Measurements from ENCODE around the gene ECI1. TPM values are rescaled to one million over a fixed set of nuclear protein-coding genes. Genes with fewer than 3 reads are reported as not detected.

Gene ECI1
- total RNA-seq, 1 experiment from 2014 or later: 71.7 TPM

GRCh38 chr16:2280981-2281542 lies 29.7 kb upstream of the ECI1 start:
- DNase-seq (no peak), ATAC-seq (no peak)
- H3K36me3 ChIP-seq (ENCODE audit: low read depth, low read length): no peaks in the 10 kb centered on the region
- TF ChIP-seq EZH2phosphoT487 (IDR thresholded peaks at IDR 0.05; ENCODE audit: borderline replicate concordance, low read length) (no peak), EZH2 (IDR thresholded peaks at IDR 0.05; ENCODE audit: low read length, unreplicated experiment) (no peak), CTCF (conservative IDR thresholded peaks at IDR 0.05; ENCODE audit: low read depth, low read length) (no peak)
- ChIA-PET CTCF (no interaction called here), POLR2A (ENCODE audit: unreplicated experiment) (no interaction called here)
- no peaks in the 10 kb centered on the region for H3K9me3 ChIP-seq (ENCODE audit: low read length)
- H2AFZ ChIP-seq (ENCODE audit: low read length): no peak overlapping the region
- H3K27me3 ChIP-seq (ENCODE audit: low read length): no peaks in the 10 kb centered on the region
- no peak overlapping the region for H3K27ac ChIP-seq (ENCODE audit: low read length)
- intact Hi-C loops (cut with micrococcal nuclease): no loop called here
- no peaks in the 10 kb centered on the region for H3K79me2 ChIP-seq (ENCODE audit: low read length)
- BruUV-seq (replicated peaks): no TSS peak
- H3K4me3 ChIP-seq (ENCODE audit: low read length): no peak overlapping the region
- no peaks in the 10 kb centered on the region for H3K4me1 ChIP-seq (ENCODE audit: insufficient read depth, low read length)
- H4K20me1 ChIP-seq (ENCODE audit: low read length): no peaks in the 10 kb centered on the region
- no peaks in the 10 kb centered on the region for H3K9me2 ChIP-seq (replicated peaks; ENCODE audit: low read length)
- H3K9ac ChIP-seq (ENCODE audit: low read length): no peak overlapping the region
- no peak overlapping the region for H3K4me2 ChIP-seq (ENCODE audit: low read length)
- no peaks in the 10 kb centered on the region for H3F3A ChIP-seq (ENCODE audit: low read length, unreplicated experiment)

- Histone ChIP-seq H3K36me3 (ENCODE audit: low read depth, low read length) (no peaks in the 10 kb centered on the region), H3K4me3 (ENCODE audit: low read length) (no peak overlapping the region), H3K27me3 (ENCODE audit: low read length) (no peaks in the 10 kb centered on the region), H3K4me1 (ENCODE audit: insufficient read depth, low read length) (no peaks in the 10 kb centered on the region), H3K9me3 (ENCODE audit: low read length) (no peaks in the 10 kb centered on the region), H3K9me2 (replicated peaks; ENCODE audit: low read length) (no peaks in the 10 kb centered on the region), H4K20me1 (ENCODE audit: low read length) (no peaks in the 10 kb centered on the region), H3K9ac (ENCODE audit: low read length) (no peak overlapping the region), H3F3A (ENCODE audit: low read length, unreplicated experiment) (no peaks in the 10 kb centered on the region), H3K4me2 (ENCODE audit: low read length) (no peak overlapping the region), H2AFZ (ENCODE audit: low read length) (no peak overlapping the region), H3K27ac (ENCODE audit: low read length) (no peak overlapping the region), H3K79me2 (ENCODE audit: low read length) (no peaks in the 10 kb centered on the region)
- DNase-seq (no peak), ATAC-seq (no peak)
- CTCF ChIA-PET: no interaction called here
- POLR2A ChIA-PET (ENCODE audit: unreplicated experiment): no interaction called here
- TF ChIP-seq EZH2phosphoT487 (IDR thresholded peaks at IDR 0.05; ENCODE audit: borderline replicate concordance, low read length): no peak
- no peak for TF ChIP-seq CTCF (conservative IDR thresholded peaks at IDR 0.05; ENCODE audit: low read depth, low read length)
- TF ChIP-seq EZH2 (IDR thresholded peaks at IDR 0.05; ENCODE audit: low read length, unreplicated experiment): no peak
- no TSS peak for BruUV-seq (replicated peaks)
- intact Hi-C loops (cut with micrococcal nuclease): no loop called here
Observed at GRCh38 chr16:2280461-2280860, 29.1 kb upstream of the ECI1 start.

- H3K79me2 ChIP-seq (ENCODE audit: low read length): no peaks in the 10 kb centered on the region
- H3K4me3 ChIP-seq (ENCODE audit: low read length): no peak overlapping the region
- CTCF ChIA-PET: no interaction called here
- H3K36me3 ChIP-seq (ENCODE audit: low read depth, low read length): no peaks in the 10 kb centered on the region
- H3K9ac ChIP-seq (ENCODE audit: low read length): no peak overlapping the region
- DNase-seq (no peak), ATAC-seq (no peak)
- no peak overlapping the region for H2AFZ ChIP-seq (ENCODE audit: low read length)
- intact Hi-C loops (cut with micrococcal nuclease): no loop called here
- TF ChIP-seq EZH2phosphoT487 (IDR thresholded peaks at IDR 0.05; ENCODE audit: borderline replicate concordance, low read length): no peak
- no peak for TF ChIP-seq CTCF (conservative IDR thresholded peaks at IDR 0.05; ENCODE audit: low read depth, low read length)
- no peak for TF ChIP-seq EZH2 (IDR thresholded peaks at IDR 0.05; ENCODE audit: low read length, unreplicated experiment)
- POLR2A ChIA-PET (ENCODE audit: unreplicated experiment): no interaction called here
- no peak overlapping the region for H3K4me2 ChIP-seq (ENCODE audit: low read length)
- no peaks in the 10 kb centered on the region for H3K9me3 ChIP-seq (ENCODE audit: low read length)
- no peaks in the 10 kb centered on the region for H3K4me1 ChIP-seq (ENCODE audit: insufficient read depth, low read length)
- no peaks in the 10 kb centered on the region for H4K20me1 ChIP-seq (ENCODE audit: low read length)
- H3K27ac ChIP-seq (ENCODE audit: low read length): no peak overlapping the region
- H3F3A ChIP-seq (ENCODE audit: low read length, unreplicated experiment): no peaks in the 10 kb centered on the region
- no peaks in the 10 kb centered on the region for H3K27me3 ChIP-seq (ENCODE audit: low read length)
- H3K9me2 ChIP-seq (replicated peaks; ENCODE audit: low read length): no peaks in the 10 kb centered on the region
- BruUV-seq (replicated peaks): no TSS peak
Observed at GRCh38 chr16:2278956-2279800, 27.8 kb upstream of the ECI1 start.
